ENCODE results near the gene HSBP1. TPM values are rescaled to one million over a fixed set of nuclear protein-coding genes. Genes with fewer than 3 reads are reported as not detected.

Gene HSBP1
- total RNA-seq, 1 donor from 2014 or later = 75.6 TPM

DNA sequence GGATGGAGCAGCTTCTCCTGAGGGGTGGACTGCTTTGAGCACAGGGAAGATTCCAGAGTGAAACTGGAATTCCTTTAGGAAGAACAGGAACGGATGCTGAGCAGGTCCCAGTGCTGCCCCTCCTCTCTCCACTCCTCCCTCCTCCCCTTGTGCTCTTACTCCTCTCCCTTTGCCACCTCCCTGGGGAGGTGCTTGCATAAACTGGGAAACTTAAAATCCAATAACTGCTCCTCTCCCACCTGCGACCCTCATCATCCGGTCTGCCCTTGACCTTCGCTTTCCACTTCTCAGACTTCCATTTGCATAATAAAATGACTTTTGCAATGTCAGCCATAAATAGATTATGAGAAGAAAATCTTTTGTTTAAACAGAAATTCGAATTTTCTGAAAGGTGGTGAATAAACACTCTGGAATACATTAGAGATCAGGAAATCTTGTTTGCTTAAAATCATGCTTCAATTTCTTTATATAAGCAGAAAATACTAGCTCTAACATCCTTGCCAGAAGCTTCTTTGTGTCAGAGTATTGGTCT is 23.7 kb downstream of the HSBP1 start:
- ATAC-seq = no peak
- intact Hi-C loops (cut with DNase I) = loop anchor here (5.0 kb wide), 1 partner anchor 1229 kb away; no protein-coding TSS in a partner anchor
- DNase-seq (ENCODE audit: low spot score) = no peak

DNA sequence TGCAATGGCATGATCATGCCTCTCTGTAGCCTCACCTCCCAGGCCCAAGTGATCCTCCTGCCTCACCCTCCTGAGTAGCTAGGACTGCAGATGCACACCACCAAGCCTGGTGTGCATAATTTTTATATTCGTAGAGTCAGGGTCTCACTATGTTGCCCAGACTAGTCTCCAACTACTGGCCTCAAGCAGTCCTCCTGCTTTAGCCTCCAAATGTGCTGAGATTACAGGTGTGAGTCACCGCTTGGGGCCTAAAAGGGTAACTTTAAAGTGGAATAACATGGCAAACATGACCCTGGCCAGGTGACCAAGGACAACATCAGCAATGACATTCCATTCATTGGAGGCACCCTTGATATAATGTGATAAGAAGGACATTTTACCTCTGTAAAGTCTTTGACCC is 26.1 kb downstream of the HSBP1 start:
- ATAC-seq = no peak
- DNase-seq (ENCODE audit: low spot score) = no peak
- intact Hi-C loops (cut with DNase I) = loop anchor here (5.0 kb wide), 1 partner anchor 1232 kb away; no protein-coding TSS in a partner anchor

DNA sequence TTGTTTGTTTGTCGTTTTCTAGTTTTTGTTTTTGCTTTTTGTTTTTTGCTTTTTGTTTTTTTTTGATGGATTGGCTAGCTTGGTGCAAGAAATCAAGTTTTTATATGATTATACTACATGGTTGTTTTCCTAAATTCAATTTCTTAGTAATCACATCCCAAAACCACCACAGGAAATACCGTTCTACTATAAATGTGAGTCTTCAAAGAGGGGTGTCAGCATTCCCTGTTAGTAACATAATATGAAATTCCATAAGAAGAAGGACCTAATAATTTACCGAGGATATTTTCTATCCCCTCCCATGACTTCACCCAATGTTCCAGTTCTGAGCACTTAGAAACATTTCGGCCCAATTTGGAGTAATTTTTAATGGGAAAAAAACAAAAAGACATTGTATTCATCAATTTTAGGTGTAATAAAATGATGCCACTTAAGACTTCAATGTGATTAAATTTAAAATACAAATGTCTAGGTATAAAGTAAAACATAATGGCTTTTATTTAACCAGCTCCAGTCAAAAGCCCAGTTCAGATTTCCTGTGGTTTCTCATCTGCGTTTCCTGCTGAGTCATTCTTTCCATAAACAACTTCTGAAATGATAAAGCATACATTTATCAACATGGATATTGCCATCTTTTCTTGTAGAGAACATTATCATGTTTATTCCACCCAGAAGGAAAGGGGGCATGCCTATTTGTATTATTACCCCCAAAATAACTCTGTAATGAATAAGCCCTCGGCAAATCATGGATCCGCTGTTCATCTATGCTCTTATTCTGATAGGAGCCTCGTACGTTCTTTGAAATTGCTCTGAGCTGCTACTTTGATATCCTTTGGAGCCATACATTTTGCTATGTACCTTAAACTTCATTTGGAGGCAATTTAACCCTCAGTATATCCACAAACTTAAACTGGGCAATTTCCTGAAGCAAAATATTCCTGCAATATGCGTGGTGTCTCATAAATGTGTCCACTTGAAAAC is 28.1 kb downstream of the HSBP1 start:
- DNase-seq (ENCODE audit: low spot score) (no peak), ATAC-seq (no peak)
- intact Hi-C loops (cut with DNase I) = no loop called here

DNA sequence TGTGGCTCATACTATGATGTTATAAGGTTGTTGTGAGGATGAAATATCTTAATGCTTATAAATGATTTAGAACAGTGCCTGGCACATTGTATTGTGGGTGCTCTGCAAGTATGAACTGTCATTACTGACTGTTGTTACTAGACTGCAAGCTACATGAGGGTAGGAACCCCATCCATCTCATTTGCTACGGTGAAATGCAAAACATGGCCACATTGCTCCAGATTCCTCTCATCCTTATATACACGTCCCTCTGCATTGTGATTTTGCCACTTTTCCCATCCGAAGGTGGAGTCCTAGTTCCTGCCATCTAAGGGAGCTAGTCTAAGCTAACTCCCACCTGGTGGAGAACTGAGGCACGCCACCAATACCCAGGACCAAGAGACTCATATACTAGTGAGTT is 29.8 kb downstream of the HSBP1 start:
- intact Hi-C loops (cut with DNase I) = no loop called here
- DNase-seq (ENCODE audit: low spot score) = no peak

DNA sequence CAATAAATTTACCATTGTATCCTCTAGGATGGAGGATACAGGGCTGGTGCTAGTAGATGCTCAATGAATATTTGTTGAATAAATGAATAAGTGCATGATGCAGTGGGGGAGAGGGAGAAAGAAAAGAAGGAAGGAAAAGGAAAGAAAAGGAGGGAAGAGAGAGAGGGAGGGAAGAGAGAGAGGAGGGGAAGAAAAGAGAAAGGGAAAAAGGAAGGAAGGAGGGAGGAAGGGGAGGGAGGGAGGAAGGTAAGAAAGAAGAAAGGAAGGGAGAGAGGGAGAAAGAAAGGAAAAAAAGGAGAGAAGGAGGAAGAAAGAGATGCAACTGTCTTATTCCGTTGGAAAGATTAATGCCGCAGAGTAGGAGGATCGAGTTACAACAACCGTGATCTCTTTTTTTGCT is 30.4 kb downstream of the HSBP1 start:
- DNase-seq (ENCODE audit: low spot score) (no peak), ATAC-seq (no peak)
- intact Hi-C loops (cut with DNase I) = no loop called here

More for the DNA sequence above, 29.8 kb downstream of the HSBP1 start:
- no peak for ATAC-seq

DNA sequence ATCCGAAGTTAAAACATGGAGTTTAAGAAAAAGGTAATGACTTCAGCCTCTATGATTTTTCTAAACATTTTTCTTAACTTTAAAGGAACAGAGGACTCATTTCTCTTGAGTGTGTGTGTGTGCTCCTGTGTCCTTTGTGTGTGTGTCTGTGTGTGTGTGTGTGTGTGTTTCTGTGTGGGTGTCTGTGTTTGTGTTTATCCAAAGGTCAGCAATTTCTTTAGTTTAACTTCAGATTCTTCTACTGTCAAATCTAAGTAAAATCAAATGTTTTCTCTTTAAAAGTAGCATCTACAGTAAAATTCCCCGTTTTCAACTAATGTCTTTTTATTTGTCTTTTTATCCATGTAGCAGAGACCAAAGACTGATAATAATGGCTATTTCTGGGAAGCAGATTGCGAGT is 31.8 kb downstream of the HSBP1 start:
- DNase-seq (ENCODE audit: low spot score) (no peak), ATAC-seq (no peak)
- intact Hi-C loops (cut with DNase I) = no loop called here

DNA sequence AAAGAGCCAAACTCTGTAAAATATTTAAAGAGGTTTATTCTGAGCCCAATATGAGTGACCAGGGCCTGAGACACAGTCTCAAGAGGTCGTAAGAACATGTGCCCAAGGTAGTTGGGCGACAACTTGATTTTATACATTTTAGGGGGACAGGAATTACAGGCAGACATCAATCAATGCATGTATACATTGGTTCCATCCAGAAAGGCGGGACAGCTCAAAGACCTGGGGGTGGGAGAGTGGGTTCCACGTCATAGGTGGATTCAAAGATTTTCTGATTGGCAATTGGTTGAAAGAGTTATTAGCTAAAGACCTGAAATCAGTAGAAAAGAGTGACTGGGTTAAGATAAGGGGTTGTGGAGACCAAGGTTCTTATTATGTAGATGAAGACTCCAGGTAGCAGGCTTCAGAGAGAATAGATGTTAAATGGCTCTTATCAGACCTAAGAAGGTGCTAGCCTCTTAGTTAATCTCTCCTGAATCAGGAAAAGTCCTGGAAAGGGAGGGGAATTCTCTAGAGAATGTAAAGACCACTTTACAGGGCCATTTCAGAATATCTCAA is 32.4 kb downstream of the HSBP1 start:
- no peak for DNase-seq (ENCODE audit: low spot score)
- intact Hi-C loops (cut with DNase I) = no loop called here
- ATAC-seq = no peak

DNA sequence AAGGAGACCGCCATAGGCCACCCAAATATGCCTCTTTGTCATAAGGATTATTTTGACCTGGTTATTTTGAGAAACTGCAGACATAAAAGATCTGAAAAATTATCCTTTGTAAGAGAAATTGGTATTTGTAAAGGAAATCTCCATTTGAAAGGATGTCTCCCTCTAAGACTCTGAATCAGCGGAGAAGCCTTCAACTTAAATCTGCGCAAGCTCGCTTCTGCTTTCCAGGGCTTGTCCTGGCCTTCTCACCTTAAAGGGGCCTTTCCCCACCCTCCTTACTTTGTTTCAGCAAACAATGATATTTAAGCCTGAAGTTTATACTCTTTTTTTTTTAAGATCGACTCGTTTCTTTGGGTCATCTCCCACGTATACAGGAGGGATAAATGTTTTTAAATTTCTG is 34.5 kb downstream of the HSBP1 start:
- intact Hi-C loops (cut with DNase I) = no loop called here
- DNase-seq (ENCODE audit: low spot score) = no peak
- no peak for ATAC-seq

DNA sequence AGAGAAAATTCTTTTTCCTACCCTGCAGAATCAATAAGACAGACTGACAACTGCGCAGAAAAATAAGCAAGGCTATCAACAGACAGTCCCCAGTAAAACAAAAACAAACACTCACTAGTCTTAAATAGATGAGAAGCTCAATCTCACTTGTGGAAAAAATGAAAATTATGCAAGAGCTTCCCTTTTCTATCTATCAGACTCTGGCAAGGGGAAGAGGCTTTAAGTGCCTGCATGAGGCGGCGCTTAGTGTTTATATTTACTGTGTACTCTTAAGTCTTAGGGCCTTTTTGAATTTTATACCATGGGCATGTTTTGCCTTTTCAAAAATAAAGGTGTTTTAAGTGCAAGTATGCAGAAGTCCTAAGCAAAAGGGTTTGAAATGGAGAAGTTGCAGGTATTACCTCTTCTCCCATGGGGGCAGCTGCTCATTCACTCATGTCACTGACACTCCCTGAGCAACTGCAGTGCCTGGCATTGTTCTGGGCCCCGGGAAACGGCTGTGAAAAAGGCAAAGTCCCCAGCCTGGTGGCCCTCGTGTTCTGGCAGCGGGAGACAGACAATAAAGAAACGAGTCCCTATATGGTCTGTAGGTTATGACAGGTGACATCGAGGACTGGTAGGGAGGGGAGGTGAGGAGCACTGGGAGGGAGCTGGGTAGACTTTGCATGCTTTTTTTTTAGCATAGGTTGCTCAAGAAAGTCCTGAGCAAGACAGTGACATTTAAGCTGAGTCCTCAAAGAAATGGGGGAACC is 35.2 kb downstream of the HSBP1 start:
- ATAC-seq (no peak), DNase-seq (ENCODE audit: low spot score) (no peak)
- intact Hi-C loops (cut with DNase I) = no loop called here

DNA sequence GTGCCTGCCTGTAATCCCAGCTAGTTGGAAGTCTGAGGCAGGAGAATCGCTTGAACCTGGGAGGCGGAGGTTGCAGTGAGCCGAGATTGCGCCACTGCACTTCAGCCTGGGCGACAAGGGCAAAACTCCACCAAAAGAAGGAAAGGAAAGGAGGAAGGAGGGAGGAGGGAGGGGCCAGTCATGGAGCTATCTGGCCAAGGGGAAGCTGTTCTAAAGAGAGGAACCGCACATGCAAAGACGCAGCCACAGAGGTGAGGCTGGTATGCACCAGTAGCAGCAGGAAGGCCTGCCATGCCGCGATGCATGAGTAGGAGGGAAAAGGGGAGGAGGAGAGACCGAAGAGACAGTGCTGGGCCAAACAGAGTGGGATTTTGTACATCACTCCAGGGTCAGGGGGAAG is 35.9 kb downstream of the HSBP1 start:
- no peak for ATAC-seq
- intact Hi-C loops (cut with DNase I) = no loop called here
- no peak for DNase-seq (ENCODE audit: low spot score)

DNA sequence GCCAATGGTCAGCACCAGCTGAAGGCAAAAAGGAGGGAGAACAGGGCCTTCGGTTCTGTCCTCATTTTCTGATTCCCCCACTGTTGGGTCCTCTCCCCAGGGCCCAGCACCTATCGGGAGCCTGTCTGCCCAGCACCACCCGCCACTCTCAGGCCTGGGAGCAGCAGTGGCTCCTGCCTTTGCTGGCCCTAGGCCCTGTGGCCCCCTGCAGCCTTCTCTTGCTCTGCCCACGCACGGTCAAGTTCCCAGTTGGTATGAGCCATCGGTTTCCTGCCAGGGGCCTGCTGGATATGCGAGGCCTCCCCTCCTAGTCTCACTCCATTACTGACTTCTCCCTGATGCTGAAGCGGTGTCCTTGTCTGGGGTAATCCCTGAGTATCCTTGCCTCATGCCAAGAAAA is 37.5 kb downstream of the HSBP1 start:
- intact Hi-C loops (cut with DNase I) = no loop called here
- no peak for DNase-seq (ENCODE audit: low spot score)
- ATAC-seq = no peak

DNA sequence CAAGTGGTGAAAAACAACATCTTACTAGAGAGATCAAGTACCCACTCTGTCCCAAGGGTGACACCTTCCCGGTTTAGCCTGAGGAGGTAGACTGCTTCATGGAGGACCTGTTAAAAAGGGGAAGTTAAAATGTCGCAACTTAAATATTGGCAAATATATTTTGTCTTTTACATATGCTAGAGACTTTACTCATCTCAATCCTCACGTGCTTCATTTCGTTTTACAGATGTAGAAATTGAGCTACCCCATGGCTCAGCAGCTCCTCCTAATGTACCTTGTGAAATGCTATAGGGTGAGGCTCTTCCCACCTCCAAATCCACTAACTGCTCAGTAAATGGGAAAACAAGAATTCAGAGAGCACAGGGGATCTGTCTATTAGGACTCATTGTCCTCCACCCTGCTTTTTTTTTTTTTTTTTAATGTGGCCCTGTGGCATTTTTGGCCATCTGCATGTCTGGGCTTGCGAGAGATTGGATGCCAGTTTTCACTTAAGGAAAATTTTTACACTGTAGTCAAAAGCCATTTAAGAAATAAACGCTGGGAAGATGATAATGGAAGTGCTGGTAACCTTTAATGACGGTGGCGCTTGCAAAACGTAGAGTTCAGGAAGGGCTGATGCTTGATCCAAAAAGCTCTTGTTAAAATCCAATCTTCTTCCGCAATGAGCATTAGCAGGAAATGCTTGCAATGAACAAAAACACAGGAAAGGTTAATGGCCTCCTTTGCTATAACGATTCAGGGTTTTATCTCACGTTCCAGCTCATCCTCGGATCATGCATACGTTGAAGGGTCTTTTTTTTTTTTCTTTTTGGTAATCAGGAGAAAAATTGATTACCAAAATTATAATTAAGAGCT is 39.8 kb downstream of the HSBP1 start:
- intact Hi-C loops (cut with DNase I) = no loop called here
- ATAC-seq (no peak), DNase-seq (ENCODE audit: low spot score) (no peak)

DNA sequence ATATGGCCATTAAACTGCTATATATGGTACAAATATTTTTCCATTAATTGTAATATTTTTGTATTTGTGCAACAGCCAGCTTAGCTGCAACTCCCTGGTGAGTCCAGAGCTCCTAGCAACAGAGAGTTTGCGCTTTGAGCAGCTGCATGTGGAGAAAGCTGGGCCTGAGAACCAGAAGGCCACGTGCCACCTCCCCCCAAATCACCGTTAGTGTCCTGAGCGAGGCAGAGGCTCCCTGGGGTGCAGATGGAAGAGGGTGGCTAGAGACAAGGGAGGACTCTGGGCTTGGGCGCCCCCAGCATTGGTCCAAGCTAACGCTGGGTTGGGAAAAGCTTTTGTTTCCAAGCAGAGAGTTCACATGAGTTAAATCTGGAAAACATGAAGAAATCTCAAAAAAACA is 41.6 kb downstream of the HSBP1 start:
- intact Hi-C loops (cut with DNase I) = no loop called here
- DNase-seq (ENCODE audit: low spot score) = no peak
- ATAC-seq = peak; percentile 64

DNA sequence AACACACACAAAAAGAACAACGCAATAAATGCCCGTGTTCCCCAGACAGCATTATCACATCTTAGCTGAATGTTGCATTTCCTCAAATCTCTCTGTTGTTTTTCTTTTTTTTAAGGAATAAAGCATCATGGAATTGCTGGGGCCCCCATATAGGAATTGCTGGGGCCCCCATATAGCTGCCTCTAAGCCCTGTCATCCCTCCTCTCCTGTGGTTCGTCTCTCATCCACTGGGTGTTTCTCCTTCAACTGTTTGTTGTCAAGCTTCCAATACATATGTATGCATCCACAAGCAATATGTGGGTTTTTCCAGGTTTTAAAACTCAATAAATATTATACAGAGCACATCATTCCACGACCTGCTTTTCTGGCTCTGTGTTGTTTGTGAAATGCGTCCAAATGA is 43.2 kb downstream of the HSBP1 start:
- no peak for ATAC-seq
- no peak for DNase-seq (ENCODE audit: low spot score)
- intact Hi-C loops (cut with DNase I) = no loop called here

DNA sequence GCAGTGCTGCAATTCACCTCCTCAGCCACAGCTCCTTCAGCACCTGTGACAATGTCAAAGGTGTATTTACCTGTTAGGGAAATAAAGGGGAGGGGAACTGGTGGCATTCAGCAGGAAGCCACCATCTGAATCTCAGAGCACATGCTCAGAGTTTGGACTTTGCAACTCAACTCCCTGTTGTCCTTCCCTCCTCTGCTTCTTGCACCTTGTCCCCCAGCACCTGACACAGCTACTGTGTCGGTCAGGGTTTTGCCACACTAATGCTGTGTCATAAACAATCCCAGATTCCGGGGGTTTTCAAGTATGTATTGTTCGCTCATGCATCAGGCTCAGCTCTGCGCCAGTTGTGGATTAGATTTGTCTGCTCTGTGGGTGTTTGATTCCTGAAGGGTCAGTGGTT is 43.7 kb downstream of the HSBP1 start:
- intact Hi-C loops (cut with DNase I) = no loop called here
- DNase-seq (ENCODE audit: low spot score) = no peak

DNA sequence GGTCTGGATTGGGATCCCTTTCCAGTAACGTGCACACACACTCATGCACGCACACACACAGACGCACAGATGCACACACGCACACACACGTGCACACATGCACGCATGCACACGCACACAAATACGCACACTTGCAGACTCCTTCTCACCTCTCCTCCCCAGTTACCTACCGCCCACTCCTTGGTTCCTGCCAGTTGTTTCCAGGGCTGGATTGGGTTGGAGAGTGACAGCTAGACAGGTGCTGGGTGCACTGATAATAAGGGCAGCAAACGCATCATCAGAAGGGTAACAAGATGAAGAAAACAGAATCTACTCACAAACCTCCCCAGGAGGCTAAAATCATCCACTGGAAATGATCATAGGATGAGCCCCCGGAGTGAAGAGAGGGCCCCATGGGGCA is 45.0 kb downstream of the HSBP1 start:
- DNase-seq (ENCODE audit: low spot score) = no peak
- no peak for ATAC-seq
- intact Hi-C loops (cut with DNase I) = no loop called here

More for the DNA sequence above, 43.7 kb downstream of the HSBP1 start:
- ATAC-seq = no peak

DNA sequence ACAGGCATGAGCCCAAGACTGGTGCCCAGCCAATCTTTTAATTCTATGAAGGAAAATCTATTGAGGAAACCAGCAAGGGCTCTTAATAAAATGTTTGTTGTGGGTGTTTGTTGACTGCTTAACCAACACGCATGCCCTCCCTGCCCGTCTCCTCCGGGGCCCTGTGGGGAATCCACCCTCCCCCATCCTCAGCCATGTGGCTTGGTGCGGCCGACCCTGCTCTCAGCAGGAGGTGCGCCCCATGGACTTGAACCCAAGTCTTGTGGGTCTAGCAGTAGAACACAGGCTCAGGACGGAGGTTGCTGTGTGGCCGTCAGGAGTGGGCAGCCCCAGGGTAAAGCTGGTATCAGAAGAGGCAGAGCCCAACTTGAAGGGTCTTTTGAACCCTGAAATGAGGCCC is 46.1 kb downstream of the HSBP1 start:
- no peak for ATAC-seq
- no peak for DNase-seq (ENCODE audit: low spot score)
- intact Hi-C loops (cut with DNase I) = no loop called here

DNA sequence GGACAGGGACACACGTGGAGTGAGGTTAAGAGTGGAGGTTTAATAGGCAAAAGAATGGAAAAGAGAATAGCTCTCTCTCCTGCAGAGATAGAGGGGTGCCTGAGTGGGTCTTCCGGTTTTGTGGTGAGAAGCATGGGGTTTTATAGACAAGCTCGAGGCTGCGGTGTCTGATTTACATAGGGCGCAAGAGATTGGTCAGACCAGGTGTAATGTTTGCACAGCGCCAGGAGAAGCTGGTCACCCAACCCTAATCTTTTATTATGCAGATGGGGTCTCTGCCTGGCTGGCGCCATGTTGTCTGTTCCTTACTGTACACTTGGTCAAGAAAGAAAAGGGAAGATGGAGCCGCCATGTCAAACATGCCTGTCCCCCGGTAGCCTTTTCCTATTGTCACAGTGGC is 46.6 kb downstream of the HSBP1 start:
- DNase-seq (ENCODE audit: low spot score) (no peak), ATAC-seq (no peak)
- intact Hi-C loops (cut with DNase I) = no loop called here

DNA sequence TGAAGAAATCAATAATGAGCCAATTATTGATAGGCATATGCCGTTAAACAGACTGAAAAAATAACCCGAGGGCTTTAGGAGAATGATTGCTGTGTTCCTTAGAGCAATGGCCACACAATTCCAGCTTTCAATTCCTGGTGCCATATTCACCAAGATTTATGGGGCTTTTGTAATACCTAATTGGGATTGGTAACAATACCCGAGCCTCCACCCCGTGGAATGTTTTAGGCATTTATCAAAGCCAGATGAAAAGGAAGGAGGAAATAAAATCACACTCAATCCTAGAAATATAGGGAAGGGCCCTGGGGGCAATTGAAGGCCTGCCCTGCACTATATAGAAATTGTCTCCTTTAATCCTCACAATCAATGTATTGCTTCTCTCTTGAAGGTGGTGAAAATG is 49.0 kb downstream of the HSBP1 start:
- DNase-seq (ENCODE audit: low spot score) (no peak), ATAC-seq (no peak)
- intact Hi-C loops (cut with DNase I) = no loop called here

Measured in sciatic nerve (tissue), 2 donors.